WI38 (cell line): Measurements from ENCODE around the gene CBLC.

Experiments used
- H3K4me3 ChIP-seq: 2 replicates; pipeline ENCODE4 v1.5.1; 2011; ENCODE audit warnings: low read depth, mild to moderate bottlenecking, control low read depth, low read length
- TF ChIP-seq, protein P1 (sequence below): IDR thresholded peaks from 2 replicates; pipeline ENCODE4 v1.5.1; 2012; ENCODE audit warnings: low read depth, mild to moderate bottlenecking, control low read depth, low read length

Gene CBLC

DNA sequence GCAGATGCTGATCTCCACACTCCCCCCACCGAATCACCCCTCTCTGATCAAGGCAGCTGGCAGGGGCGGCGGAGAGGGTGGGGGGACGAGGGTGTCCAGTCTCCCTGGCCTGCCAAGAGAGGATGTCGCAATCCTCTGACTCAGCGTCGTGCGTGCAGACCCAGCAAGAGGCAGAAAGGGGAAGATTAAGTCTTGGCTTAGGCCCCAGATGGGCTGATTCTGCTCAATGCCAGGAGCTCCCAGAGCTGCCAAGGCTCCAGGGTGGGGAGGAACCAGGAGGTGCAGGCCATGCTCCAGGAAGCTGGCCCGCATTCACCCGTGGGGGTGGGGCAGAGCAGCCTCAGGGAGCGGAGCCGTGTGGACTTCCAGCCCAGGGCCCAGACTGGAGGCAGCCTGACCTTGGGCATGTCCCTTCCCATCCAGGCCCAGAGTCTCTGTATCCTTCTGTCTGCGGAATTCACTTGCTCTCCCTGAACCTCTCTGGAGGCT lies 35.8 kb upstream of the CBLC start:
- H3K4me3 ChIP-seq: no peak overlapping the region; the same call in 1 of the 2 replicates
- TF ChIP-seq, protein P1, sequence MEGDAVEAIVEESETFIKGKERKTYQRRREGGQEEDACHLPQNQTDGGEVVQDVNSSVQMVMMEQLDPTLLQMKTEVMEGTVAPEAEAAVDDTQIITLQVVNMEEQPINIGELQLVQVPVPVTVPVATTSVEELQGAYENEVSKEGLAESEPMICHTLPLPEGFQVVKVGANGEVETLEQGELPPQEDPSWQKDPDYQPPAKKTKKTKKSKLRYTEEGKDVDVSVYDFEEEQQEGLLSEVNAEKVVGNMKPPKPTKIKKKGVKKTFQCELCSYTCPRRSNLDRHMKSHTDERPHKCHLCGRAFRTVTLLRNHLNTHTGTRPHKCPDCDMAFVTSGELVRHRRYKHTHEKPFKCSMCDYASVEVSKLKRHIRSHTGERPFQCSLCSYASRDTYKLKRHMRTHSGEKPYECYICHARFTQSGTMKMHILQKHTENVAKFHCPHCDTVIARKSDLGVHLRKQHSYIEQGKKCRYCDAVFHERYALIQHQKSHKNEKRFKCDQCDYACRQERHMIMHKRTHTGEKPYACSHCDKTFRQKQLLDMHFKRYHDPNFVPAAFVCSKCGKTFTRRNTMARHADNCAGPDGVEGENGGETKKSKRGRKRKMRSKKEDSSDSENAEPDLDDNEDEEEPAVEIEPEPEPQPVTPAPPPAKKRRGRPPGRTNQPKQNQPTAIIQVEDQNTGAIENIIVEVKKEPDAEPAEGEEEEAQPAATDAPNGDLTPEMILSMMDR: no peak

DNA sequence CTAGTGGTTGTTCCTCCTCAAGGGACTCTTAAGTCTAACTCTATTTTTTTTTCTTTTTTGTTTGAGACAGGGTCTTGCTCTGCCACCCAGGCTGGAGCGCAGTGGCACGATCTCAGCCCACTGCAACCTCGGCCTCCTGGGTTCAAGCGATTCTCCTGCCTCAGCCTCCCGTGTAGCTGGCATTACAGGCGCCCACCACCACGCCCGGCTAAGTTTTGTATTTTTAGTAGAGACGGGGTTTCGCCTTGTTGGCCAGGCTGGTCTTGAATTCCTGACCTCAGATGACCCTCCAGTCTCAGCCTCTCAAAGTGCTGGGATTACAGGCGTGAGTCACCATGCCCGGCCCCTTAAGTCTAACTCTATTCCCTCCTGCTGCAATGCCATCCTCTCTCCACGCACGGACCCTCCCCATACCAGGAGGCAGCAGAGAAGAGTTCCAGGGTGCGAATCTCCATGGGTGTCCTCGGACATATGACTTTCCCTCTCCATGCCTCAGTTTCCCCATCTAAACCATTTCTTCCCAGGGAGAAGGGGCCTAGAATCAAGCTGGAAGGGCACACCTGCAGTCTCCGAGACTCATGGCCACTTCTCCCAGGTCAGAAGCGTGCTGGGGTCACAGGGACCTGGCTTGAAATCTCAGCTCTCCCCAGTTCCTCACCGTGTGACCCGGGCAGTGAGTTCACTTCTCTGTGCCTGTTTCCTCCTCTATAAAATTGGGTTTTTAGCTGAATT lies 35.2 kb upstream of the CBLC start:
- TF ChIP-seq, protein P1: no peak
- H3K4me3 ChIP-seq: no peak overlapping the region; the same call in 1 of the 2 replicates

- H3K4me3 ChIP-seq: no peak overlapping the region
- TF ChIP-seq, protein P1: no peak
Observed at GRCh38 chr19:44744871-44745332, 32.8 kb upstream of the CBLC start.

DNA sequence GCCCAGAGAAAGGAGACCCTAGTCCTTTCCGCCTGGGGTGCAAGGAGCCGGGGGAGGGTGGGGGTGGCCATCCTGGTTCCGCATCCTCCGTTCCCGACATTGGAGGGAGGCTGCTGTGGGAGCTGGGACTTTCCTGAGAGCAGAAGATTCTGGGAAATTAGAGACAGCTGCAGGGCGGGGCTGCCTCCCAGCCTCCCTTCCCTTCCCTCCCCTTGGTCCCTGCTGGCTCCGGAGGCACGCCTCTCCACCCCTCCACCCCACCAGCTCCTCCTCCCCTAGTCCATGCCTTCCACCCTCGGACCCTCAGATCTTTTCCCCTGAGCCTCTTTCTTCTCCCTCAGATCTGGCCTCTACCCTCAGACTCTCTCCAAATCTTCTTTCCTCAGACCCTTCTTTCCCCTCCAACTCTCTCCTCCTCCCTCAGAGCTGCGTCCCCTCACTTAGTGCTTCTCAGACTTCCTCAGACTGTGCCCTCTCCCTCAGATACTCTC lies 32.3 kb upstream of the CBLC start:
- TF ChIP-seq, protein P1: no peak
- H3K4me3 ChIP-seq: no peak overlapping the region

DNA sequence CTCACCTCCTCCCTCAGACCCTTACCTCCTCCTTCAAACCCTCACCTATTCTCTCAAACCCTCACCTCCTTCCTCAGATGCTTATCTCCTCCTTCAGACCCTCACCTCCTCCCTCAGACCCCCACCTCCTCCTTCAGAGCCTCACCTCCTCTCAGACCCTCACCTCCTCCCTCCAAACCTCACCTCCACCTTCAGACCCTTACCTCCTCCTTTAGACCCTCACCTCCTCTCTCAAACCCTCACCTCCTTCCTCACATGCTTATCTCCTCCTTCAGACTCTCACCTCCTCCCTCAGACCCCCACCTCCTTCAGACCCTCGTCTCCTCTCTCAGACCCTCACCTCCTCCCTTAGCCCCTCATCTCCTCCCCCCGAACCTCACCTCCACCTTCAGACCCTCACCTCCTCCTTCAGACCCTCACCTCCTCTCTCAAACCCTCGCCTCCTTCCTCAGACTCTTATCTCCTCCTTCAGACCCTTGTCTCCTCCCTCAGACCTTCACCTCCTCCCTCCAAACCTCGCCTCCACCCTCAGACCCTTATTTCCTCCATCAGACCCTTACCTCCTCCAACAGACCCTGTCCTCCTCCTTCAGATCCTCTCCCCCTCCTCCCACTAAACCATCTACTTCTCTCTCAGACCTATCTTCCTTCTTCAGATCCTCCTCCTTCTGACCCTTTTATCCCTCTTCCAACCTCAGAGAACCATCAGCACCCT lies 31.6 kb upstream of the CBLC start:
- TF ChIP-seq, protein P1: no peak
- no peak overlapping the region for H3K4me3 ChIP-seq

DNA sequence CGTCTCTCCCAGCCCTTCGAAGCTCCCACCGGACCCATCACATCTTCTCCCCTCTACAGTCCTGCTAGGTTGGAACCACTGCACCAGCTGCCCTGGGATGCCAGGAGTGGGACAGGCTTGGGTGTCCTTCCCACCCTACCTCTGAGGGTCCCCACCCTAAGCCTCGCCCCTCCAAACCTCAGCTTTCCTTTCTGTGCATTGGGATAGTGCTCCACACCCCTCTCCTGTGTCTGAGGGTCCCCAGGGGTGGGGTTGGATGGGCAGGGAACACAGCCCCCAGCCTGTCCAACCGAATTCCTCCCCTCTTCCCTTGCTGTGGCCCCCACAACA lies 31.1 kb upstream of the CBLC start:
- no peak overlapping the region for H3K4me3 ChIP-seq
- TF ChIP-seq, protein P1: no peak
